ENCODE measurements around the gene CDH7.

CDH7 gene

DNA sequence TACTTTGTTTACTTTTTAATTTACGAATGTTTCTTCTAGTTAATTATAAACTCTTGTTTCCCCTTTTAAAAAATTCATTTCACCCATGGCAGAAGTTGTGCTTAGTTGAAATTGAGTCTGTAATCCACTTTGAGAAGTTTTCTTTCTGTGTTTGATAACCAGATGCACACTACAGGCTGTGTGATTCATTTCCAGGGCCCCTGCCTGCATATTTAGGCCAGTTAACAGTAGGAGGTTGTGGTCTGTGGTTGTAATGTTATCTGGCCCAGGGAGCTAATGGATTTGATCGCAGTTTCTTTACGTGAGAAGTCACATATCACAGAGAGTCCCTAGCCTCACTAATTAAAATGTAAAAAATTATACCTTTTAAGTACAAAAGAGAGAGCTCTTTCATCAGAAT, 3.3 kb downstream of the CDH7 start:
- H3K4me3 Mint-ChIP-seq: no peak overlapping the region
- H3K4me1 Mint-ChIP-seq: no peaks in the 10 kb centered on the region
- no peaks in the 10 kb centered on the region for H3K9me3 Mint-ChIP-seq
- H3K27me3 Mint-ChIP-seq: peaks cover 14% of the 10 kb centered on the region
- no peaks in the 10 kb centered on the region for H3K36me3 Mint-ChIP-seq
- H3K27ac Mint-ChIP-seq: no peak overlapping the region

DNA sequence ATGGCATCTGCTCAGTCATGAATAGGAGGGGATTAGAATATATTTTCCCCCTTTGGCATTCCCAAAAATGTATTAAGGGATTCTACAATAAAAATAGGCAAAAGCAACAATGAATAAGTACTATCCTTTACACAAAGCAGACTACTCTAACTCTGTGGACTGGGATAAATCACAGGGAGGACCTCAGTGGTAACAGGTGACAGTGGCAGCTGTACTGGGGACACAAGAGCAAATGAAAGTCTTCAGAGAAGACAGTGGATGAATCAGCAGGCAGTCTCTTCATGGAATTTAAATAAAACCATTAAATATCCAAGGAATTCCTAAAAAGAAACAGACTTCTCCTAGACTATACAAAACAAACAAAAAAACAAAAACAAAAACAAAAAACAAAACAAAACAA, 4.8 kb downstream of the CDH7 start:
- H3K27me3 Mint-ChIP-seq: peaks cover 5% of the 10 kb centered on the region
- no peaks in the 10 kb centered on the region for H3K36me3 Mint-ChIP-seq
- H3K4me1 Mint-ChIP-seq: no peaks in the 10 kb centered on the region
- no peak overlapping the region for H3K27ac Mint-ChIP-seq
- H3K4me3 Mint-ChIP-seq: no peak overlapping the region
- H3K9me3 Mint-ChIP-seq: no peaks in the 10 kb centered on the region

DNA sequence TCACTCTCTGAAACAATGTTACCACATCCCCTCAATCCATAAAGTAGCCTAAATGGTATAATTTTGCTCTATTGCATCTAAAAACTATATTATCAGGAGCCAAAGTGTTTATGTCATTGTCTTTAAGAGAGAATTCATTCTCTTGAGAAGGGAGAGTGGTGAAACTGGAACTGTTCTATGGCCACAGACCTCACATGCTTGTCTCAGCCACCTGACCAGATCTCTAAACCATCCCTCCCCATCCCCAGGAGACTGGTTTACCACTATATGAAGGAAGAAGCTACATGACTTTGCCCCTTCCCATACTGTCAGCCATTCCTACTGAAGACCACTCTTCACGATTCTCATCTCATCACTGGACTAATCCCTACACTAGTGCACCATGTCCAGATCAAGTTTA, 9.6 kb downstream of the CDH7 start:
- H3K4me1 Mint-ChIP-seq: no peaks in the 10 kb centered on the region
- no peaks in the 10 kb centered on the region for H3K27me3 Mint-ChIP-seq
- H3K4me3 Mint-ChIP-seq: no peak overlapping the region
- H3K36me3 Mint-ChIP-seq: no peaks in the 10 kb centered on the region
- H3K9me3 Mint-ChIP-seq: no peaks in the 10 kb centered on the region
- H3K27ac Mint-ChIP-seq: no peak overlapping the region

DNA sequence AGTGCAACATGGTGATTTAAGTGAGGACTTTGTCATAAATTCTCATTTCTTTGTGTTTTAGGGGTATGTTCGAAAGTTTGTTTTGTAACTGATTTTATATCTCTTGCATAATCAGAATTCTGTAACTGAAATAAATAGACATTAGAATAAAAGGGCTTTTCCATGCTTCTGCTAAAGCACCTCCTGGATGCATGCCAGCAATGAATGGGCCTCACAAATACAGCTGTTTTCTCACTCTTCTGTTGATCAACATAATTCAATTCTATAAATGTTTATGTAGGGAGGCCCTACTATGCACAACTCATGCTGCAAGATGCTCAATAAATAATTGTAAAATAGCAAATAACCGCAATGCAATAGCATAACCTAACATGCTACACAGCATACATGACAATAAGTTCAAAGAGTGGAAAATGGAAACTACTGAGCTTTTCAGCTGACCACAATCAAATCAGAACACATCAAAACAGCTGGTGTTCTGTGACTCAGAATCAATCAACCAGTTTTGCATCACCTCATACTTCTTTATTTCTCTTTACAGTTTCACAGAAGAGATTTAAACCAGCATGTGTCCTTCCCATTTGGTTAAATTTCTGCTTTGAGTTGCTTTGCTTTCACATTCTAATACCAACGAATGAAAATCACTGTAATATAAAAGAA, 11.0 kb downstream of the CDH7 start:
- Mint-ChIP-seq H3K4me1 (no peaks in the 10 kb centered on the region), H3K9me3 (no peaks in the 10 kb centered on the region), H3K27ac (no peak overlapping the region), H3K4me3 (no peak overlapping the region), H3K27me3 (no peaks in the 10 kb centered on the region), H3K36me3 (no peaks in the 10 kb centered on the region)

DNA sequence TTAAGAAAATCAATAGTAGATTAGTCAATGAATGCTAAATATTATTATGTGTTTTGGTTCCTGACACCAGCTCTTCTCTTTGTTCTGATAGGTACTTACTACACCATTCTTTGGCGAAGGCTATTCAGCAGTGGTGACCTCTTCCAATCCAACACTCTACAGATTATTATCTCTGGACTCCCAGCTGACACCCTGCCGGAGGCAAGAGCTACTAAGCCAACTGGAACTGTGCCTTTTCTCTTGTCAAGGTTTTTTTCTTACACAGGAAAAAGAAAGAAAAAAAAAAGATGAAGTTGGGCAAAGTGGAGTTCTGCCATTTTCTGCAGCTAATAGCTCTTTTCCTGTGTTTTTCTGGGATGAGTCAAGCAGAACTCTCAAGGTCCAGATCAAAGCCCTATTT, 11.7 kb downstream of the CDH7 start:
- Mint-ChIP-seq H3K4me3 (no peak overlapping the region), H3K9me3 (no peaks in the 10 kb centered on the region), H3K27me3 (no peaks in the 10 kb centered on the region), H3K4me1 (no peaks in the 10 kb centered on the region), H3K36me3 (no peaks in the 10 kb centered on the region), H3K27ac (no peak overlapping the region)

DNA sequence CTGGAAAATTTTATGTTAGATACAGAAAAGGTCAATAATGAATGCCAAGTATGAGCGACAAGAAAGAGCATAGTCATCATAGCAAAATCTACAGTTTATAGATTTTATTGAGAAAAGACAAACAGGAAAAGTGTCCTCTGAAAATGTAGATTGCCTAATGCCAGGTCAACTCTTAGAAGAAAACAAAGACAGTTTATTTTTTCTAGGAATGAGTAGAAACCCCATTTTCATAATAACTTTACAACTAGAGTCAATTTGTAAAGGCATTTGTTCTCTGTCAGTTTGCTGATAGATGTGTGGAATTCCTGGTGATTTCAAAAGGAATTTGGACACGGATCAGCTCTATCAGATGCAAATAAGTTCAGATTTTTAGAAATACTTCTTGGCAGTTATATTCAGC, 16.6 kb downstream of the CDH7 start:
- Mint-ChIP-seq H3K4me3 (no peak overlapping the region), H3K27me3 (no peaks in the 10 kb centered on the region), H3K27ac (no peak overlapping the region), H3K4me1 (no peaks in the 10 kb centered on the region), H3K9me3 (no peaks in the 10 kb centered on the region), H3K36me3 (no peaks in the 10 kb centered on the region)

DNA sequence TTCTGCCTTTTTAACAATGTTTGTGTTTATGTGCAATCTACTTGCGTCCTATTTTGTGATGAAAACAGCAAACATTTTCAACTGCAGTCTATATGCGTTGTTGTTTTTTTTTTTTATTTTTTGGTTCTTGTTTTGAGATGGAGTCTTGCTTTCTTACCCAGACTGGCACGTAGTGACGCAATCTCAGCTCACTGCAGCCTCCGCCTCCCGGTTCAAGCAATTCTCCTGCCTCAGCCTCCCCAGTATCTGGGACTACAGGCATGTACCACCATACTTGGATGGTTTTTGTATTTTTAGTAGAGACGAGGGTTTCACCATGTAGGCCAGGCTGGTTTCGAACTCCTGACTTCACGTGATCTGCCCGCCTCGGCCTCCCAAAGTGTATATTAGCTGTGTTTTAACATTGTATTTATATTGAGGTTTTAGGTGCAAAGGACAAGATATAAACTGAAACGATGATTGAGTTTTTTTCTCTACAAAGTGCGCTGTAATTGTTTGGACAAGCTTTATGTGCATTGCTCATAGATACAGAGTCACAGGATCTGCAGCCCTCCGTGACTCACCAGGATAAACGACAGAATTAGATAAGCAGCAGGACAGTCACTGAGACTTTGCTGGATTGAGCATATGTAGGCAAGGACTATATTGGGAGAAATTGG, 17.4 kb downstream of the CDH7 start:
- H3K4me1 Mint-ChIP-seq: no peaks in the 10 kb centered on the region
- no peak overlapping the region for H3K27ac Mint-ChIP-seq
- no peaks in the 10 kb centered on the region for H3K9me3 Mint-ChIP-seq
- no peaks in the 10 kb centered on the region for H3K36me3 Mint-ChIP-seq
- no peak overlapping the region for H3K4me3 Mint-ChIP-seq
- H3K27me3 Mint-ChIP-seq: no peaks in the 10 kb centered on the region

DNA sequence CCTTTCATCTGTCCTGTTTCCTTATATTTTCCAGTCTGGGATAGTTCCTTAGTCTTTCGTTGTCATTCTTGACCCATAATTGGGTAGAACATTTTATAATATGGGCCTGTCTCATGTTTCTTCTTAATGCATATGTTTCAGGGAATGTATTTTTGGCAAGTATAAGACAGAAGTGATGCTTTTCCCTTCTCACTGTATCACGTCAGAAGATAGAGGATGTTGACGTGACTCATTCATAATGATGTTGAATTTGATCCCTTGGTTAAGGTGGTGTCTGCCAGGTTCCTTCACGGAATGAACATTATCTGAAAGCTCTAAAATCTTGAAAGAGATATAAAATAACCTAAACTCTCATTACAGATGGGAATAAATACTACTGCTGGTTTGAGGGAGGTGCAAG, 18.8 kb downstream of the CDH7 start:
- H3K4me3 Mint-ChIP-seq: no peak overlapping the region
- H3K4me1 Mint-ChIP-seq: no peaks in the 10 kb centered on the region
- H3K9me3 Mint-ChIP-seq: no peaks in the 10 kb centered on the region
- H3K27ac Mint-ChIP-seq: no peak overlapping the region
- H3K27me3 Mint-ChIP-seq: no peaks in the 10 kb centered on the region
- no peaks in the 10 kb centered on the region for H3K36me3 Mint-ChIP-seq

DNA sequence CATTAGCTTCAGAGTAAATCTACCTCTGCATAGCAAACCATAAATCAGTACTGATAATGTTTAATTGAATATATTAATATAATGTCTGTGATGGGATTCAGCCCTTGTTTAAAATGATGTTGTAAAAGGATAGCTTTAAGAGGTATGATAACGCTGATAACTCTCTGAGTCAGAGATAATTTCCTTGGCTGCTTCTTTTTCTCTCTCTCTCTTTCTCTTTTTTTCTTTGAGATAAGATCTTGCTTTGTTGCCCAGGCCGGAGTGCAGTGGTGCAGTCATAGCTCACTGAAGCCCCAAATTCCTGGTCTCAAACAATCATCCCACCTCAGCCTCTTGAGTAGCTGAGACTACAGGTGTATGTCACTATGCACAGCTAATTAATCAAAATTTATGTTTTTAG, 35.7 kb downstream of the CDH7 start:
- H3K4me1 Mint-ChIP-seq: no peaks in the 10 kb centered on the region
- no peaks in the 10 kb centered on the region for H3K9me3 Mint-ChIP-seq
- no peak overlapping the region for H3K27ac Mint-ChIP-seq
- H3K27me3 Mint-ChIP-seq: no peaks in the 10 kb centered on the region
- no peaks in the 10 kb centered on the region for H3K36me3 Mint-ChIP-seq
- no peak overlapping the region for H3K4me3 Mint-ChIP-seq

DNA sequence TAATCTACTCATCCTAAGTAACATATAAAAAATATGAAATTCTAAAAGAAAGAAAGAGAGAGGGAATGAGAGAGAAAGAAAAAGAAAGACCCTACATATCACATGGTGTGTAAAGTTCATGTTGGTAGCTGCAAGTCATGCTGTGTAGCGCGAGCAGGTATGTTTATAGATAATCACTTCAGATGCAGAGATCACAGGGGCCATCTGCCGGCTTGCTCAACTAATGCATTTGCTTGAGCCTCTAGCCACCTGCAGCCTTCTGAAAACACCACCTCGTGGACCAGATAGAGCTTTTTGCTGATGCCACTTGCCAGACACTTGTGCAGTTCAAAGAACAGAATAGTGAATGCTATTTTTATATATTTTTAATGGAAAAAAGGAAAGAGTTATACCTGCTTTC, 37.6 kb downstream of the CDH7 start:
- Mint-ChIP-seq H3K4me3 (no peak overlapping the region), H3K36me3 (no peaks in the 10 kb centered on the region), H3K27ac (no peak overlapping the region), H3K9me3 (no peaks in the 10 kb centered on the region), H3K27me3 (no peaks in the 10 kb centered on the region), H3K4me1 (no peaks in the 10 kb centered on the region)

DNA sequence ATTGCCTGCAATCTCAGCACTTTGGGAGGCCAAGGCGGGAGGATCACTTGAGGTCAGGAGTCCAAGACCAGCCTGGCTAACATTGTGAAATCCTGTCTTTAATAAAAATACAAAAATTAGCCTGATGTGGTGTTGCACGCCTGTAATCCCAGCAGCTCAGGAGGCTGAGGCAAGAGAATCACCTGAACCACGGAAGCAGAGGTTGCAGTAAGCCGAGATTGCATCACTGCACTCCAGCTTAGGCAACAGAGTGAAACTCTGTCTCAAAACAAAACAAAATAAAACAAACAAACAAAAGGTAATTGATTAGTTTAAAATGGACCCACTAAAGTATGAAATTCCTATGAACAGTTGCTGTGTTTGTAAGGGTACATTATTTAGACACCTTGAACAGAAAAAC, 39.8 kb downstream of the CDH7 start:
- no peaks in the 10 kb centered on the region for H3K36me3 Mint-ChIP-seq
- H3K27ac Mint-ChIP-seq: no peak overlapping the region

DNA sequence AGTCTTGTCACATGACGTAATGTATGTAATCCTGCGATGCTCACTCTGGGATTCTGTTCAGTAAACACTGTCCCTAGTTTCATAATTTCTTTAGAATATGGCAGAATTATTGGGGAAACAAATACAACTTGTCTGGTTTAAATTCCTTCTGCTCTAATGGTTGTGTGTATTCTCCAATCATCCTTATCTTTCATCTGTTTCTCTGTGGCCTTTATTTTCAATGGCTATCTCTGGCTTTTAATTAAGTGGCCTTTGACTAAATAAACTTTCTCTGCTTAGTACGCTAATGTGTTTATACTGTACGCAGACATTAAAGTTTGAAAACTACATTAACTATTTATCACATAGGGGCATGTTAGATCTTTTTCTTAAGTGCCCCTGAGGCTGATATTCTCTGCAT, 40.9 kb downstream of the CDH7 start:
- Mint-ChIP-seq H3K27me3 (no peaks in the 10 kb centered on the region), H3K27ac (no peak overlapping the region), H3K9me3 (peaks cover 5% of the 10 kb centered on the region), H3K4me3 (no peak overlapping the region), H3K4me1 (no peaks in the 10 kb centered on the region), H3K36me3 (no peaks in the 10 kb centered on the region)

More for the DNA sequence above, 39.8 kb downstream of the CDH7 start:
- Mint-ChIP-seq H3K4me1 (no peaks in the 10 kb centered on the region), H3K9me3 (peaks cover 5% of the 10 kb centered on the region), H3K4me3 (no peak overlapping the region), H3K27me3 (no peaks in the 10 kb centered on the region)

DNA sequence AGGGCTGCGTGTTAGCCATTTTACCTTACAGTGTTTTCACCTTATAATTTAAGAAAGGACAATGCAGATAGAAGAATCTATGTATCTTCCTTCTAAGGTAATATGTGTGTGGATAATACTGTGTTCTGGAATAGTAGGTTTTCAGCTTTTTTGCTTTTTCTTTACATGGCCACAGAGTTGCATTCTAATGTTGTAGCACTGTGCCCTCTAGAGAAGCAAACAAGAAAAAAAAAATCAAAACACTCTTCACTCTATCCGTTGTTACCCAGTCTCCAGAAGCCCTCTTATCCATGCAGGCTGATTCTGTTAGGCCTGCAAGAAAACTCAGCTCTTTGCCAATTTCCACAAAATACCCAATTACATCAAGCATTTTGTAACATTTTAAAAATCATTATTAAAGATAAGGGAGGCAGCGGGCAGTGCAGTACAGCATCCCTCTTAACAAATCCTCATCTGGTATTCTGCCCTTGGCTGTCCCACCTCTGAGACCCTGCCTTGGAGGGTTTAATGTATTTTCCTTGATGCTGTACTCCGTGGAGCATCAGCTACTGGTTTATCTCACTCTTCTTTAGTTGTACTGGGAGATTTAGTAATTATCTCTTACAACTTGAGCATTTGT, 41.8 kb downstream of the CDH7 start:
- no peak overlapping the region for H3K27ac Mint-ChIP-seq
- peaks cover 5% of the 10 kb centered on the region for H3K9me3 Mint-ChIP-seq
- H3K27me3 Mint-ChIP-seq: no peaks in the 10 kb centered on the region
- no peak overlapping the region for H3K4me3 Mint-ChIP-seq
- H3K4me1 Mint-ChIP-seq: no peaks in the 10 kb centered on the region
- no peaks in the 10 kb centered on the region for H3K36me3 Mint-ChIP-seq

DNA sequence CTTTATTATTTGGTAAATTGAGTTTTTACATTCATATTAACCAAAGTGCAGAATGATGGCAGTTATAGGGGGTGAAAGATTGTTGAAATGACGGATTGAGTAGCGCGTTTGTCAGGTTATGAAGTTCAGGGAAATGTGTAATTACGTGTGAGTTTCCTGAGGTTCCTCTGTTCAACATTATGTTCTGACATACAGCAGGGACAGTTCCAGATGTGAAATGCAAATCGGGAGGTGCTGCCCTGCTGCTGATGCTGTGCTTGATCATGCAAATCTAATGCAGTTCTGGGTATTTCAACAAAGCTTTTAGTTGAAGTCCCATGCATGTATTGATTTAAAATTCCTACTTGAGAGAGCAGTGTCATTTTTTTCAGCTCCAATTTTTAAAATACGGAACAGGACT, 57.9 kb downstream of the CDH7 start:
- Mint-ChIP-seq H3K27ac (no peak overlapping the region), H3K9me3 (peaks cover 5% of the 10 kb centered on the region), H3K4me1 (no peaks in the 10 kb centered on the region), H3K27me3 (no peaks in the 10 kb centered on the region), H3K36me3 (no peaks in the 10 kb centered on the region), H3K4me3 (no peak overlapping the region)

DNA sequence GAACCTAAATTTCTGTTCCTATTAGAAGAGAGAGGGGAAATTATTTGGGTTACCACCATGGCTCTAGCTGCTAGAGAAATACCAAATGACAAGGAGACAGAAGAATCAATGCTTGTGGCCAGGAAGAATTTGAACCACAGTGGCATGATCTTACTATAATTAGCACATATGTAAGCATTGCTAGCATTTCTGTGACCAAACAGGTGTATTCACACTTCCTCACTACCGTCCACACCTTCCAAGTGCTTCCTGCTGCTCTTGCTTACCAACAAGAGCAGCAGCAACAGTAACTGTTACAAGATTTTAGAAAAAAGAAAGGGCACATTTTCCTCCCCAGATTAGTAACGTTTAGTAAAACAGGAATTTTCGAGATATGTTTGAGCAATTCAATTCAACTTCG, 60.5 kb downstream of the CDH7 start:
- Mint-ChIP-seq H3K4me1 (no peaks in the 10 kb centered on the region), H3K27me3 (no peaks in the 10 kb centered on the region), H3K36me3 (no peaks in the 10 kb centered on the region), H3K4me3 (no peak overlapping the region), H3K9me3 (no peaks in the 10 kb centered on the region), H3K27ac (no peak overlapping the region)

DNA sequence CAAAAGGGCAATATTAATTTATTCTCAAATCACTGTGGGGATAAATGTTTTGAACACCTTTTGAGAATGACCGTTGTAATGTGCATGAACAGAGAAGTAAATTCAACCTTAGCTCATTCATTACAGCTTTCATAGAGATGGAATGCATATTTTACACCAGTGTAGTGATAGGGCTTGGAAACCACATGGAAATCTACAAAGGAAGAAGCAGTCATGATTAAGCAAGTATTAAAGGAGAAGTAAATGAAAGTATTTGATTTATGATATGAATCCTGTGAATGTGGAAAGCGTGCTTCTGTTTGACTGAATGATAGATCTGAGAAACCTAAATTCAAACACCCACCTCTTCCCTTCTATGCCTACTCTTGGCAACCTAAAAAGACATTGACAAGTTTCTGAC, 64.7 kb downstream of the CDH7 start:
- Mint-ChIP-seq H3K27me3 (no peaks in the 10 kb centered on the region), H3K36me3 (no peaks in the 10 kb centered on the region), H3K27ac (no peak overlapping the region), H3K9me3 (no peaks in the 10 kb centered on the region), H3K4me1 (no peaks in the 10 kb centered on the region), H3K4me3 (no peak overlapping the region)

DNA sequence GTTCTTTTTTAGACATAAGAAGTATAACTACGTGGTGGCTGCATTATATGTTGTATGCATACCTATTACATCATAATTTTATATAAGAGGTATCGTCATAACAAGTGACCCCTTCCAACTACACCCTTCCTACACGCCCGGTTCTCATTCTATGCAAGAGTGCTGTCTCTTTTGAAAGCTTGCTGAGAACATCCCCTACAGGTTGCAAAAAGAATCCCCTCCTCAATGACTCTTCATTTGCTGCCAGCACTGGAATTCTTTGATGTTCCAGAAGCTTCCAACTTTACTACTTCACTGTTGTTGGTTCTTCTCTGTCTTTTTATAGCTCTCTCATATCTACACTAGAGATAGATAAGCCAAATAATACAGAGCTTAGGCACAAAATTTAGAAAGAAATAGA, 66.4 kb downstream of the CDH7 start:
- H3K36me3 Mint-ChIP-seq: no peaks in the 10 kb centered on the region
- no peaks in the 10 kb centered on the region for H3K27me3 Mint-ChIP-seq
- no peaks in the 10 kb centered on the region for H3K9me3 Mint-ChIP-seq
- H3K4me1 Mint-ChIP-seq: no peaks in the 10 kb centered on the region
- no peak overlapping the region for H3K4me3 Mint-ChIP-seq
- H3K27ac Mint-ChIP-seq: no peak overlapping the region
